HepG2 (cell line): ENCODE measurements around the gene HS3ST2. TPM values are rescaled to one million over a fixed set of nuclear protein-coding genes. Genes with fewer than 3 reads are reported as not detected.

Experiments
- ATAC-seq: fragments of 200-7000 bp; cut with Tn5 transposase; 3 replicates; pipeline ENCODE4 v1.9.1; 2020; ENCODE audit warnings: mild to moderate bottlenecking, moderate library complexity
- BruUV-seq: library from RNA; stranded (reverse); fragments of 400-500 nt; replicated peaks from 2 replicates; lab custom pipeline; 2021; lab: Mats Ljungman, UMichigan
- CTCF ChIA-PET: fragments of 300-600 bp; formaldehyde crosslinking; extraction: SDS; loops from one replicate; lab custom pipeline; 2021; ENCODE audit warnings: low total read pairs, inconsistent platforms, low intra/inter-chr PET ratio; lab: Yijun Ruan, JAX
- POLR2A ChIA-PET: fragments of 350-600 bp; sonication (Branson Sonifier 250); formaldehyde crosslinking; loops from one replicate; lab custom pipeline; 2020; ENCODE audit warnings: antibody characterized with exemption, inconsistent platforms; lab: Yijun Ruan, JAX
- DNase-seq: peaks from one replicate; pipeline ENCODE4 v3.0.0-alpha.2; 2015; ENCODE audit warnings: low spot score
- FAIRE-seq: peaks from 3 replicates; lab custom pipeline; 2011; peaks lifted over from hg19 to GRCh38; lab: Jason Lieb, UNC
- H2AFZ ChIP-seq: one replicate; pipeline ENCODE4 v1.6.1; 2011; ENCODE audit warnings: low read length, inconsistent platforms
- H3K27ac ChIP-seq: fragments of 300-600 bp; 3 replicates; pipeline ENCODE4 v1.8.0; 2011; ENCODE audit warnings: mixed run types, mild to moderate bottlenecking, mixed read lengths, low read length, inconsistent platforms; ENCODE audit not compliant: insufficient read depth; ENCODE audit errors: extremely low read length
- H3K27me3 ChIP-seq, 2 experiments: fragments of 200-600 bp in 1 of 2; 2 replicates in 1 of 2; 3 replicates in 1 of 2; pipeline versions ENCODE4 v1.6.0 to v1.8.0; 2011; ENCODE audit warnings: low read length in 2 of 2, mild to moderate bottlenecking in 2 of 2, moderate library complexity in 2 of 2, inconsistent platforms in 1 of 2; ENCODE audit not compliant: insufficient read depth in 2 of 2, control insufficient read depth in 1 of 2
- H3K36me3 ChIP-seq, 2 experiments: fragments of 200-600 bp in 1 of 2; replicated peaks in 1 of 2; 2 replicates in 1 of 2; 3 replicates in 1 of 2; pipeline versions ENCODE4 v1.5.1 to v1.8.0; 2011; ENCODE audit warnings: low read length in 2 of 2, inconsistent platforms in 1 of 2; ENCODE audit not compliant: insufficient read depth in 2 of 2, control insufficient read depth in 1 of 2
- H3K4me1 ChIP-seq: 2 replicates; pipeline ENCODE4 v1.5.1; 2012; ENCODE audit warnings: low read length, inconsistent platforms; ENCODE audit not compliant: insufficient read depth
- H3K4me2 ChIP-seq: 2 replicates; pipeline ENCODE4 v1.6.0; 2011; ENCODE audit warnings: low read depth, low read length, inconsistent platforms
- H3K4me3 ChIP-seq, 3 experiments: fragments of 200-600 bp in 1 of 3; sonication (generic), shearing (Covaris generic) in 1 of 3; replicated peaks in 1 of 3; 2 replicates each; pipeline ENCODE4 v1.5.1; 2011 to 2016; ENCODE audit warnings: low read length in 3 of 3, inconsistent platforms in 2 of 3, low read depth in 2 of 3, mild to moderate bottlenecking in 2 of 3, control low read depth in 1 of 3, mixed read lengths in 1 of 3; ENCODE audit not compliant: insufficient read depth in 1 of 3
- H3K79me2 ChIP-seq: one replicate; pipeline ENCODE4 v1.6.1; 2011; ENCODE audit warnings: low read length, inconsistent platforms; ENCODE audit not compliant: insufficient read depth
- H3K9ac ChIP-seq: 2 replicates; pipeline ENCODE4 v1.6.0; 2011; ENCODE audit warnings: mild to moderate bottlenecking, low read depth, low read length, inconsistent platforms; ENCODE audit not compliant: insufficient read depth
- H3K9me3 ChIP-seq: 2 replicates; pipeline ENCODE4 v1.5.1; 2012; ENCODE audit warnings: mild to moderate bottlenecking, low read length
- H4K20me1 ChIP-seq: 2 replicates; pipeline ENCODE4 v1.6.0; 2011; ENCODE audit warnings: inconsistent platforms, mild to moderate bottlenecking, low read length, moderate library complexity; ENCODE audit not compliant: insufficient read depth
- CENPX ChIP-seq: sonication (generic); formaldehyde crosslinking; IDR thresholded peaks from 2 replicates; pipeline ENCODE4 v1.9.0; 2021; ENCODE audit warnings: mild to moderate bottlenecking, missing genetic modification reagents, moderate library complexity
- DR1 ChIP-seq: sonication (generic); formaldehyde crosslinking; IDR thresholded peaks from 2 replicates; pipeline ENCODE4 v1.8.0; 2021; ENCODE audit warnings: mild to moderate bottlenecking, missing genetic modification reagents, inconsistent platforms
- FOXC1 ChIP-seq: sonication (generic); formaldehyde crosslinking; IDR thresholded peaks from 2 replicates; pipeline ENCODE4 v1.8.0; 2022; ENCODE audit warnings: mild to moderate bottlenecking, missing genetic modification reagents, borderline replicate concordance
- GTF2F1 ChIP-seq: fragments of 150-350 bp; IDR thresholded peaks from 2 replicates; pipeline ENCODE4 v1.6.1; 2014; ENCODE audit warnings: low read length
- IKZF1 ChIP-seq: fragments of 450-650 bp; IDR thresholded peaks from 2 replicates; pipeline ENCODE4 v1.7.1; 2016
- MYC ChIP-seq: sonication (generic); formaldehyde crosslinking; IDR thresholded peaks from 2 replicates; pipeline ENCODE4 v1.9.0; 2021; ENCODE audit warnings: missing genetic modification reagents, borderline replicate concordance
- PAWR ChIP-seq: sonication (generic); formaldehyde crosslinking; IDR thresholded peaks from 2 replicates; pipeline ENCODE4 v1.4.0; 2020; ENCODE audit warnings: missing genetic modification reagents, mild to moderate bottlenecking, borderline replicate concordance
- SRF ChIP-seq: IDR thresholded peaks from 2 replicates; pipeline ENCODE4 v1.6.1; 2011; ENCODE audit warnings: mild to moderate bottlenecking, low read depth, low read length, moderate library complexity
- THRA ChIP-seq: sonication (generic); formaldehyde crosslinking; IDR thresholded peaks from 2 replicates; pipeline ENCODE4 v1.4.0; 2020; ENCODE audit warnings: missing genetic modification reagents, borderline replicate concordance
- TOPORS ChIP-seq: sonication (generic); formaldehyde crosslinking; IDR thresholded peaks from 2 replicates; pipeline ENCODE4 v1.8.0; 2023; ENCODE audit warnings: mild to moderate bottlenecking, missing genetic modification reagents
- ZBTB39 ChIP-seq: sonication (generic); formaldehyde crosslinking; IDR thresholded peaks from 2 replicates; pipeline ENCODE4 v1.5.0; 2020; ENCODE audit warnings: missing genetic modification reagents
- WGBS: methylation state at CpG from one replicate; pipeline ENCODE4 v1.1.6; 2017; ENCODE audit warnings: low lambda C conversion rate; 5-methylcytosine and 5-hydroxymethylcytosine counted together
- in situ Hi-C: cut with HindIII; loops from 2 replicates; pipeline ENCODE4 v1.10.0; 2017; ENCODE audit warnings: low pct_unique_long_range_greater_than_20kb; ENCODE audit not compliant: extremely low pct_ligation_motif_present
- intact Hi-C: fragments of 100-400 bp; cut with micrococcal nuclease; formaldehyde crosslinking; loops from one replicate; pipeline ENCODE4 v1.10.0; 2022; ENCODE audit not compliant: unreplicated experiment
- polyA plus RNA-seq, 8 experiments: library from polyadenylated mRNA; depleted of rRNA in 3 of 8; stranded (reverse) in 7 of 8; unstranded in 1 of 8; fragments of >200 nt; fragmentation: Illumina TruSeq in 4 of 8; extraction: Trizol in 4 of 8; gene quantifications; 2 replicates each; pipeline versions ENCODE4 v1.2.1 to v1.2.3, GENCODE V29; 2011 to 2016; ENCODE audit warnings: low read depth in 4 of 8, missing spikeins in 1 of 8, mixed read lengths in 1 of 8; ENCODE audit not compliant: insufficient read depth in 1 of 8
- total RNA-seq, 5 experiments: library from RNA; depleted of rRNA; stranded (reverse); fragments of >200 nt; fragmentation: Illumina TruSeq; extraction: Trizol; gene quantifications; 2 replicates each; pipeline ENCODE4 v1.2.3, GENCODE V29; 2016; ENCODE audit warnings: low read depth in 1 of 5

HS3ST2 gene
- total and polyA plus RNA-seq, 2 of the 13 experiments (the other 11 are each of a cell fraction or from before 2014, with no cell fraction given), result not detected

- no peak for FAIRE-seq
- H3K27me3 ChIP-seq, result peaks cover 1 to 20% of the 10 kb centered on the region in 2 experiments; a peak in 4 of 5 replicates
- no peaks in the 10 kb centered on the region for H3K79me2 ChIP-seq
- H2AFZ ChIP-seq, result no peak overlapping the region
- peak; percentile 38; the same call in 1 of the 2 replicates for TF ChIP-seq SRF
- TF ChIP-seq PAWR (CRISPR knock-in tag), result no peak
- no peak for TF ChIP-seq THRA
- H3K4me3 ChIP-seq, result no peak overlapping the region
- ChIA-PET POLR2A (no interaction called here), CTCF (no interaction called here)
- H3K36me3 ChIP-seq, result no peaks in the 10 kb centered on the region
- intact Hi-C loops (loop anchor here (10.0 kb wide), 1 partner anchor 65 kb away; no protein-coding TSS in a partner anchor), in situ Hi-C loops (no loop called here)
- no TSS peak for BruUV-seq
- WGBS, result 3% methylated on average over 9 of the region's 9 CpGs
- no peak for ATAC-seq
- no peaks in the 10 kb centered on the region for H3K4me1 ChIP-seq
- H3K9ac ChIP-seq, result no peak overlapping the region
- DNase-seq, result no peak
- H4K20me1 ChIP-seq, result no peaks in the 10 kb centered on the region
- peaks cover 4% of the 10 kb centered on the region for H3K9me3 ChIP-seq
- H3K27ac ChIP-seq, result no peak overlapping the region
- no peak overlapping the region for H3K4me2 ChIP-seq
Observed at GRCh38 chr16:22789281-22789945, 24.5 kb upstream of the HS3ST2 start.

GRCh38 chr16:22797551-22797950 lies 16.4 kb upstream of the HS3ST2 start:
- in situ Hi-C loops (no loop called here), intact Hi-C loops (no loop called here)
- Histone ChIP-seq H3K4me1 (no peaks in the 10 kb centered on the region), H3K4me2 (no peak overlapping the region), H3K36me3 (no peaks in the 10 kb centered on the region), H3K9ac (no peak overlapping the region), H3K9me3 (peaks cover 10% of the 10 kb centered on the region), H3K4me3 (no peak overlapping the region), H2AFZ (no peak overlapping the region), H3K79me2 (no peaks in the 10 kb centered on the region), H3K27me3 (no peaks in the 10 kb centered on the region), H4K20me1 (no peaks in the 10 kb centered on the region), H3K27ac (no peak overlapping the region)
- ATAC-seq, result no peak
- ChIA-PET POLR2A (no interaction called here), CTCF (no interaction called here)
- no peak for DNase-seq
- no peak for FAIRE-seq
- TF ChIP-seq DR1, result no peak
- TF ChIP-seq FOXC1 (CRISPR knock-in tag), result no peak
- TF ChIP-seq ZBTB39 (CRISPR knock-in tag), result no peak
- TF ChIP-seq MYC (CRISPR knock-in tag), result no peak
- no peak for TF ChIP-seq IKZF1
- no peak for TF ChIP-seq TOPORS (CRISPR knock-in tag)
- TF ChIP-seq CENPX (CRISPR knock-in tag), result no peak
- no peak for TF ChIP-seq GTF2F1
- 19% methylated on average over 2 of the region's 2 CpGs for WGBS
- BruUV-seq, result no TSS peak
